GM21526 (cell line): ENCODE results near the gene STAU1.
"Not testable (repeated sequence)": the region's sequence is repeated elsewhere in the genome, so short reads cannot be mapped to it uniquely, and the experiment has no call there.

Experiments used
- ATAC-seq: cut with Tn5 transposase; IDR thresholded peaks from one replicate; pipeline ENCODE4 v1.9.1; 2021; ENCODE audit warnings: moderate library complexity; ENCODE audit not compliant: unreplicated experiment, low FRiP score

Gene STAU1

DNA sequence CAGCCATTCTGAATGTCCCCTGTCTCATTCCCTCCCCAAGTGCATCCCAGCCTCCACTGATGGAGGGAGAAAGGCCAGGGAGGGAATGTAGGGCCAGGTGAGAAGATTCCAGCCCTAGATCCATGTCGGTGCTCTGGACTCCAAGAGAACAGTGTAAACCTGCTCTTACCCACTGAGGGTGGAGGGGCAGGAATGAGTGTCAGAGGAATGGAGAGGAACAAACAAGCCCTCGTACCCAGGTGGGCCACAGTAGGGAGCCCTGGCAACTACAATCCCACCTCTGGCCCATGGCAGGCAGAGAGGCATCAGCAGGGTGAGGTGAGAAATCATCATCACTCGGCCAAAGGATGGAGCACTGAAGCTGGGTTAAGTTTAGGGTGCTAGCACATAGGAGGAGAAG is 54.6 kb downstream of the STAU1 start:
- no peak for ATAC-seq

DNA sequence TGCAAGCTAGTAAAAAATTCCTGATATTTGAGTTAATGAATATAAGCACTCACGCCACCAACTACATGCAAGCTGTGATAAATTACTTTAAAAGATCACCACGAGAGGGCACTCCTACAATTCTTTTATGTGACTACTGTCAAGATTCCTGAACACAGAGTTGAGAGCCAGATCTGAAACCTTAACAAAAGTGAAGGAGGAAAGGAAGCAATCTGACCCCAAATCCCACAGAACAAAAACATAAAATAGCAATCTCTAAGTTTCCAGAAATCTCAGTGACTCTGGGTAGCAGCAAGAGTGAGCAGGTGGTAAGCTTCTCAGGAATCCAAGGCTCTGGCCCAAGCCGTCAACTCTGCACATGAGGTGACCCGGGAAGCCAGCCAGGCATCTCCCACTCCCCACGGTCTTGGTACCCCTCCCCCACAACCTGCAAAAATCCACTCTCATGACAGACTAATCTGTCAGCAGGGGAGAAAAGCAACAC is 55.1 kb downstream of the STAU1 start:
- no peak for ATAC-seq

DNA sequence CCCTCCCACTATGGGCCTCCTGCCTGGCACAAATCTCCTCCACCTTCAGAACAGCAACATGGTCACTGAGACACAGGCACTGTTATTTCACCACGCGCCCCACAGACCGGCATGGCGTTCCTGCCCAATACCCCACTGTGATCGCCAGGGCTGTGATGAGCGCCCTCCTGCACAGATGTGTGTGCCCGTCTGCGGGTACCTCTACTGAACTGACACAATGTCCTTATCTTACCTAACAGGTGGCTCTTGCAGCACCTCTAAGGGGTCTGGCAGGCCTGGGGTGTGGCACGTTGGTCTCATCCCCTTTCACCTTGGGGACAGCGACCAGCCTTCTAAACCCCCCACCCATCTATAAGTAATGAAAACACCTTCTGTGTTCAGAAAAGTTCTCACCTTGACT is 64.2 kb downstream of the STAU1 start:
- ATAC-seq, result no peak

DNA sequence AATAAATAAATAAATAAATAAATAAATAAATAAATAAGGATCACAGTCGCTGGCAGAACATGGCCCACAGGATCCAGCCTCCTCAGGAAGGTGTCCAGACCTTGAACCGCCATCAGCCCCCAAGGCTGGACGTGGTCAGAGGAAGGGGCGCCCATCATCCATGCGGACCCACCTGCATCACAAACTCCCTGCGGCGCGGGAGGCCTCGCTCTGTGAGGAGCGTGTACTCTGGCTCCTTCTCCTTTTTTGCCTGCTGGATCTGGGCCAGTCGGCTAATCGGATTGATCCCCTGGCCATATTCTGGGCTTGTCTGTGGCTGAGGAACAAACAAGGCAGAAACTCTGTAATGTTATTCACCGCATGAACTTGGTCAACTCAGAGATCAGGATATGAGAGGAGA is 65.2 kb downstream of the STAU1 start:
- ATAC-seq, result no peak

DNA sequence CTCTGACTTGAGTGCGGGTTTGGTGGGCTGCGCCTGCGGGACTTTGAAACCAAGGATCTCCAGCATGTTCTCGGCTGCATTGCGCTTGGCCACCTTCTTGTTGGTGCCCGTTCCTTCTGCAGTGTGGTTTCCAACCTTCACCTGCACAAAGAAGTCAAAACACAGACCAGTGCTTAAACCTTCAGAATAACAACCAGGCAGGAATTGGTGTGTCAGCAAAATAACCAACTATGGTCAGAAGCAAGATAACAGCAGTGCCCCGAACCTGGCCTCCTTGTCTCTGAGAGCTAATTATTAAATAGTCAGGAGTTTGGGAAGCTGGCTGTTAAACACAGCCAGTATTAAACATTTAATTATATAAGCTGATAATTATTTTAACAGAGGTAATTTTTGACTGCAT is 68.1 kb downstream of the STAU1 start:
- ATAC-seq, result no peak

DNA sequence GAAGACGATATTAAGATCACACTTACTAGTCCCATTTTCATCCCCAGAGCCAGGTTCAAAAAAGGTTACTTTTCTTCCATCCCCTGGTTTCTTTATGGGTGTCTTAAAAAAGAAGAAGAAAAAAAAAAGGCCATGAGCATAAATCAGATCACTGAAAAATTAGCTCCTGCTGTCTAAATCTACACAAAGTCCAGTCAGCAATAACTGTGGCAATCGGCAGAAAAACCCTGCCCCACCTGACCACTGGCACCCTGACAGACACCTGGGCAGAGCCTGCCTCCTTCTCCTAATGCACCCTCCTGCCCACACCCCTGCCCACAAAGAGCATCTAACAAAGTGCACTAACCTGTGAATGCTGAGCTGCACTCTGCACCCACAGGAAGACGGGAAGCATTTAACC is 69.8 kb downstream of the STAU1 start:
- no peak for ATAC-seq

DNA sequence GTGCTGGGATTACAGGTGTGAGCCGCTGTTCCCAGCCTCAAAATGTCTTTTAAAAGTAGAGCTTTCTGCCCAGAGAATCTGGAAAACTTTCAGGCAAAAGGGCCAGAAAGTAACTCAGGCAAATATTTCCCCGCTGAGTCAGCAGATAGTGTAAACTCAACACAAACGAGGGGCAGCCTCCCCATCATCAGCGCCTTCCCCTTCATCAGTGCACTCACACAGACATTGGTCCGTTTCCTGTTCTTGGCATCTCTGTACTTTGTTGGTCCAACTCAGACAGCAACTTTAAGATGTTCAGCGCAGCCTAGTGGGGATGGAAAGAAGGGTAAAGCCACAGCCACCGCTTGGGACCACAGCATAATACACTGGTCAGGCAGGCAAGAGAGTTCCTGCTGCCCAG is 72.6 kb downstream of the STAU1 start:
- no peak for ATAC-seq

DNA sequence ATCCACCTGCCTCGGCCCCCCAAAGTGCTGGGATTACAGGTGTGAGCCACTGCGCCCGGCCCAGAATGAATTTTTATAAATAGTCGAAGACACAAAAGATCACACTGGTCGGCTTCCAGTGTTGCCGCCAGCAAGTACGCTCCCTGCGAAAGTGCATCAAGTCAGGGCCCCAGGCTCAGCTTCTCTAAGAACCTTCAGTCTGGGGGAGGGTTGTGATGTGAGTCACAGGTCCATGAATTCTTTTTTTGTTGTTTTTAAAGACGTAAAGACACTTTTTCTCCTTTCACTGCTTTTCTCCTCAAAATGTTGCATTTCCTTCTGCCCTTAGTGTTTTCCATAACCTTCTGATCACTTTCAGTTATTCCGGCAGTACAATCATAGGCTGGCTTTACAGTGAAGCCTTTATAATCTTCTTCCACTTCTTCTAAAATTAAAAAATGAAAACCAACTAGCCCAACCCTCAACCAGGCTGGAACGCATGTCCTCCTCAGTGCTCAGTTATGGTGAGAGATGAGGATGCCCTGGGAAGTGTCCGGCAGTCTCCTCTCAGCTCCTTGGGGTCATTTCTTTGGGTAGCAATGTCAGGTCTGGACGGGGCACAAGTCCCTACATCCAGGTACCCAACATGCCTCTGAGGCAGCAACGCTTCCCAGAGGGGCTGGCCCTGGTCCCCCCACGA is 75.4 kb downstream of the STAU1 start:
- ATAC-seq, result no peak

DNA sequence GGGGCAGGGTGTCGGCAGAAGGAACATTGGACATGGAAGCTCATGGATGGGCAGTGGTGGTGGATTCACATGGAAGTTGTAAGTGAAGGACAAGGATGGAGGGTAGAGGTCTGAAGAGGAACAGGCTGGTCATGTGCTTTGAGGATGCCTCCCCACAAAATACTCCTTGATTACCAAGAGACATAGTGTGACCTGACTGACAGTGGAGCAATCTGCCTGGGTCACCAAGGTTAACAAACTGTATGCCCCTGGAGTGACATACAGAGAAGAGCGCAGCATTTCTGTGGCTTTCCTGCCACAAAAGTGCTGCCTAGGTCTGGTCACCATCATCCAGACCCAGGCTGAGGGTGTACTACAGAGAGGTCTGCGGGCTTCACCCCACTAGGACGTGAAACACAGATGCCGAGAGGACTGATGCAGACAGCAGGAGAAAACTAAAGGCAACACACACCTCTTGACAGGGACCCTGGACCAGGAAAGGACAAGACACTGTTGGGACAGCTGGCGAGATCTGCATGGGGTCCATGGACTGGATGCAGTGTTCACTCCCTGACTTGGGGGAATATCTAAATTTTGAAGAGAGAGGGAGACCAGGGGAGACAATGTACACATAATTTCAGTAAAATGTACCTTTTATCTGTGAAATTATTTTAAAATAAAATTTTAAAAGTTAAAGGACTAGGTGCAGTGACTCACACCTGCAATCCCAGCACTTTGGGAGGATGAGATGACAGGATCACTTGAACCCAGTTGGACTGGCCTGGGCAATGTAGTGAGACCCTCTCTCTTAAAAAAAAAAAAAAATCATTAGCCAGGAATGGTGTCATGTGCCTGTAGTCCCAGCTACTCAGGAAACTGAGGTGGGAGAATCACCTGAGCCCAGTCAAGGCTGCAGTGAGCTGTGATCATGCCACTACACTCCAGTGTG is 77.1 kb downstream of the STAU1 start:
- ATAC-seq, result no peak

DNA sequence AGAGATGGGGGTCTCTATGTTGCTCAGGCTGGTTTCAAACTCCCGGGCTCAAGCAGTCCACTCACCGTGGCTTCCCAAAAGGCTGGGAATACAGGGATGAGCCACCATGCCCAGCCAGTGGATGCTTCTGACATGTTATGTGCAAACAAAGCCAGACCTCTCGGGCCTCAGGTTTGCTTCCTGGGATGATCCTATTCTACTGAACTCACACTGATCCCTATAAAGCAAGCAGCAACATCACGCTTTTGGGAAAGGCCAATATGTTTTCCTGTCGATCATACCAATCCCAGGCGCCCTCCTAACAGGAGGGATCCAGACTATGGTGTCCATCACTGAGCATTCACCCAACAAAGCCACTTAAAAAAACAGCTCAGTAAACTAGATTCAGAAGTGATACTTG is 81.8 kb downstream of the STAU1 start:
- no peak for ATAC-seq

DNA sequence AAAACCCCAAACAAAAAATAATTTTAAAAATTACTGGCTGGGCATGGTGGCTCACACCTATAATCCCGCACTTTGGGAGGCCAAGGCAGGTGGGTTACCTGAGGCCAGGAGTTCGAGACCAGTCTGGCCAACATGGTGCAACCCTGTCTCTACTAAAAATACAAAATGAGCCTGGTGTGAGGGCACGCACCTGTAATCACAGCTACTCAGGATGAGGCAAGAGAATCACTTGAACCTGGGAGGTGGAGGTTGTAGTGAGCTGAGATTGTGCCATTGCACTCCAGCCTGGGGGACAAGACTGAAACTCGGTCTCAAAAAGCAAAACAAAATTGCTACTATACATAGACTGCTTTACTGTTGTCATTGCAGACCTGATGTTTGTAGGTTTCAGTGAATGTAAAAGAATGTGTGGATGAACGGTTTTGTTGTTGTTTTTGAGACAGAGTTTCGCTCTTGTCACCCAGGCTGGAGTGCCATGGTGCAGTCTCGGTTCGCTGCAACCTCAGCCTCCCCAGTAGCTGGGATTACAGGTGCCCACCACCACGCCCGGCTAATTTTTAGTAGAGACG is 83.1 kb downstream of the STAU1 start:
- not testable (repeated sequence) for ATAC-seq

DNA sequence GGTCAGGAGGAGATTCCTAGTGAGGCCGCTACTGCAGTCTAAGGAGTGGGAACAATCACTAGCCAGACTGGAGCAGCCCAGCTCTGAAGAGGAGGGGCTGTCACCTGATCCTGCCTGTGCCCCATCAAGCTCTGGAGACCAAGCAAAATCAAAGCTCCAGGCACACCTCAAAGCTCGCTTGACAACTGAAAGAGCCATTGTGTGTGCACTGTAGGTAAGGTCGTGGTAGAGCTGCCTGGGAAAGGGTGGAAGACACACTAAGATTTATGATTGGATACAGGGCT is 83.8 kb downstream of the STAU1 start:
- ATAC-seq, result no peak

DNA sequence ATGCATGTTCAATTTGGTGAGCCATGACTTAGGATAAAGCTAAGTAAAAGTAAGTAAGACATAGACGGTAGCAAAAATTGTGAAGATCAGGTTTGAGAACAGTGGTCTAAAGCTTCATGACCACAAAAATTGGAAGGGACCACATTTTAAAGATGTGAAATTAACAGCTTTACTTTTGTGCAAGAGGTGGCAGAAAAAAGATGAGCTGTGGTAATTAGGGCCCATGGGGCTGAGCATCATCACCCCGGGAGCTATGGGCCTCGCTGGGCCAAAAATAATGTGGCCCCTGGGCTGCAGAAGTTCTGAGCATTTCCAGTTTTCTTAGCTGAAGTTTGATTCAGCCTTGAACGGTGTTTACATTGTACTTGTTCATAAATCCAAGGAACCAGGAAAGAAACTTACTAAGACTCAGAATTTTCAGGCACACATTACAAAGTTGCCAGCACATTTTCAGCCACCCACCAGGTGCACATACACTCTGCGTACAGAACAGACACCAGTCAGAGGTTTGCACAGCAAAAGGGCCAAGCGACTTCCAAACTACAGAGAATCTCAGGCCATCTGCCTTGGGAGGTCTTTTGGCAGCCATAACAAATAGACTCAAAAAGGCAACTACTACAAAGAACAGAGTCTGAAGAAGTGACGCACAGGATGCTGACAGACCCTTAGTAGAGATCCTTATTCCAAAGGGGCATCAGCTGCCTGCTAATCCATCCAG is 84.3 kb downstream of the STAU1 start:
- ATAC-seq, result no peak

DNA sequence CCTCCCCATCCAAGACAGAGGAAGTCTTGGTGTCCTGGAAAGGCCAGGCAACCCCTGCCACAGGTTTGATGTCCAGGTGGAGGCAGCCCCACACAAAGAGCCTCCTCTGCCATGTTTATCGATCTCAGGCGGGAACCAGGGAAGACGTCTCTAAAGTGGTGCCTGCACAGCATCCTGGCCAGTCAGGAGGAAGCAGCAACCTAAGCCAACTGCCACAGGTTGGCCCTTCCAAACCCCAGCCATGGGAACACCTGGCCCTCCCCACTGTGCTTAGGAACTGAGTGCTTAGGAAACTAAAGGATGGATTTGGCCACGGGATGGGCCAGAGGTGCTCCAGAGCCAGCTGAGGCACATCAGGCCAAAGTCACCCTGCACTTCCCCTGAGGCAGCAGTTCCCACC is 85.1 kb downstream of the STAU1 start:
- no peak for ATAC-seq

DNA sequence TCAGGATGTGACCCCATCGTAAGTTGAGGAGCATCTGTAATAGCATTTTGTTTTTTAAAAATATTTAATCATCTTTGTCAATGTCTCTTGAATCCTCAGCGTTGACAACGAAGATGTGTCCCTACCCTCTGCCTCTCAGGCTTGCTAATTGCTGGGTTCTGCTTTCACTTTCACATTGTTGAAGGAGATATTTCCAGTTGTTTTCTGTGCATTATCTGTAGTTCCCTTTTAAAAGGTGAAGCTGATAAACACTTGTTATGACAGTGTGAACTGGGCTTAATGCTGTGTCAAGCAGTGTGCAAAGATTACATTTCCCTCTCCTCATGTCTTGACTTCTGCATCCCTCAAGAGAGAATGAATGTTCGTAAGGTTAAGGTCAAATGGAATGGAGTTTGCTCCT is 87.2 kb downstream of the STAU1 start:
- ATAC-seq, result no peak

DNA sequence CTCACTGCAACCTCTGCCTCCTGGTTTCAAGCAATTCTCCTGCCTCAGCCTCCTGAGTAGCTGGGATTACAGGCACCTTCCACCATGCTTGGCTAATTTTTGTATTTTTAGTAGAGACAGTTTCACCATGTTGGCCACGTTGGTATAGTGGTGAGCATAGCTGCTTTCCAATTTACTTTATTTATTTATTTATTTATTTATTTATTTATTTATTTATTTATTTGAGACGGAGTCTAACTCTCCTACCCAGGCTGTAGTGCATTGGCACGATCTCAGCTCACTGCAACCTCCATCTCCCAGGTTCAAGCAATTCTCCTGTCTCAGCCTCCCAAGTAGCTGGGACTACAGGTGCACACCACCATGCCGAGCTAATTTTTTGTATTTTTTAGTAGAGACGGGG is 87.8 kb downstream of the STAU1 start:
- not testable (repeated sequence) for ATAC-seq

DNA sequence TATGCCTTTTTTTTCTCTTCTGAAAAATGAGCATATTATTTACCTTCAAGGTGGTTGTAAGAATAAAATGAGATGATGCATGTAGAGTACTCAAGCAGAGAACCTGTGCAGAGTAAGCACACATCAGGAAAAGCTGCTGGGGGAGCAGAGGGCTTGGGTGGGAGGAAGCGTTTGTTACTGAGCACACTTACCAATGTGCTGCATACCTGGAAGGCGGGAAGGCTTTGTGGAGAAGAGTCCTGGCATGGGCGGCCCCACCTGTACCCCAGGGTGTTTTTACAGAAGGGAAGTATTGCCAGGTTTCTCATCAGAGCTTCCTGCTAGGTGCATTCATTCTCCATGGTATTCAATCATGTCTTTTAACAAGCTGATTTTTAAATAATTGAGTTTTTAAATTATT is 89.1 kb downstream of the STAU1 start:
- no peak for ATAC-seq

DNA sequence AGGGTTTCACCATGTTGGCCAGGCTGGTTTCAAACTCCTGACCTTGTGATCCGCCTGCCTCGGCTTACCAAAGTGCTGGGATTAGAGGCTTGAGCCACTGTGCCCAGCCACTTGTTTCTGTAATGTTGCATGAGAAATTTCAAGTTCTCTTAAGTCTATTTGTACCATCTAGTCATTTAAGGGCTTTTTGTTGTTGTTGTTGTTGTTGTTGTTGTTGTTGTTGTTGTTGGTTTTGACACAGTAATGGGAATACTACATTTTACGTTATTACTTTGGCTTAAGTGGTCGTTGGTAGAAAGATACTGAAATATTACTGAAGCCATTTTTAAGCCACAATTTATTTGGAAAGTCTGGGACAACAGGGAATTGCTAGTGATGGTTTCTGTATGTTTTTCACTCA is 90.0 kb downstream of the STAU1 start:
- ATAC-seq, result no peak

DNA sequence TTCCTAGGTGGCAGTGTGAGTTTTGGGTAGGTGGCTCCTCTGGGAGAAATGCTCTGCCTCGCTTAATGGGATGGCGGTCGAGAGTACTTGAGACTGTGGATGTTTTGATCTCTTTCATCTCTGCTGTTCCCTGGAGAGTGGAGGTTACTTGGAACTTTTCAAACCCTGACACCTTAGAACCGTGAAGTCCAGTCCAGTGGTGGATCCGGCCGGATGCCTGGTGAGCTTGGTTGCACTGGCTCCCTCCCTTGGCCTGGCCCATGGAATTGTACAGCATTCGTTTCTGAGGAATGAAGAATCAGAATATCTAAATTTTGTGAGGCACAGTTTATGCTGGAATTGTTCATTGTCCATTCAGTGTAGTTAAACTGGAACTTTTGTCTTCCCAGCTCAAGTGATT is 91.0 kb downstream of the STAU1 start:
- ATAC-seq, result no peak

DNA sequence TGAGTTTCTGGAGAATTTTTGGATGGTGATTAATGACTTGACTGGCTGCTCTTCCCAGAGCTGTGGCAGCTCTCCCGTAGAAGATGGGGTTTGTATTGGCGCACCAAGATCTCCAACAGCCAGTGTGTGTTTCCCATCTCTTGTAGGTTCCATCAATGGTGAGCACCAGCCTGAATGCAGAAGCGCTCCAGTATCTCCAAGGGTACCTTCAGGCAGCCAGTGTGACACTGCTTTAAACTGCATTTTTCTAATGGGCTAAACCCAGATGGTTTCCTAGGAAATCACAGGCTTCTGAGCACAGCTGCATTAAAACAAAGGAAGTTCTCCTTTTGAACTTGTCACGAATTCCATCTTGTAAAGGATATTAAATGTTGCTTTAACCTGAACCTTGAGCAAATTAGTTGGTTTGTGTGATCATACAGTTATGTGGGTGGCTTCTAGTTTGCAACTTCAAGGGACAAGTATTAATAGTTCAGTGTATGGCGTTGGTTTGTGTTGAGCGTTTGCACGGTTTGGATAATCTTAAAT is 91.9 kb downstream of the STAU1 start:
- ATAC-seq, result no peak

DNA sequence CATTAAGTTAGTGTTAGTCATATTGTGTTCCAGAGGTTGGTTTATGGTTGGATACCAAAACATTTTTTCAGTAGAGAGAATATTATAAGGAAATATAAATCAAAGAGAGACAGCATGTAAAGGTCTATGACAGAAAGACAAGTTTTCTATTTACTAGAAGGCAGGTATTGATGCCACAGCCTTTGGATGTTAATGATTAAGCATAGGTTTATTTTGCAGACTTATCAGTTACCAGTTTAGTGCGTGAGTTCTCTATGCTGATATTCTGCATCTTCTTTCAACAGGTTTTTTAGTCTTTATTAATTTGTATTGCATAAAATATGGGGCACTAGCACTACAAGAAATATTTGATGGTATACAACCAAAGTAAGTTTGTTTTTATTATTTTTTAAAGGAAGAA is 96.4 kb downstream of the STAU1 start:
- ATAC-seq, result no peak
